ENCODE results near the gene PADI1.
A peak's percentile ranks its signal among the peaks of the same experiment; 100 is the strongest.

The PADI1 gene, protein sequence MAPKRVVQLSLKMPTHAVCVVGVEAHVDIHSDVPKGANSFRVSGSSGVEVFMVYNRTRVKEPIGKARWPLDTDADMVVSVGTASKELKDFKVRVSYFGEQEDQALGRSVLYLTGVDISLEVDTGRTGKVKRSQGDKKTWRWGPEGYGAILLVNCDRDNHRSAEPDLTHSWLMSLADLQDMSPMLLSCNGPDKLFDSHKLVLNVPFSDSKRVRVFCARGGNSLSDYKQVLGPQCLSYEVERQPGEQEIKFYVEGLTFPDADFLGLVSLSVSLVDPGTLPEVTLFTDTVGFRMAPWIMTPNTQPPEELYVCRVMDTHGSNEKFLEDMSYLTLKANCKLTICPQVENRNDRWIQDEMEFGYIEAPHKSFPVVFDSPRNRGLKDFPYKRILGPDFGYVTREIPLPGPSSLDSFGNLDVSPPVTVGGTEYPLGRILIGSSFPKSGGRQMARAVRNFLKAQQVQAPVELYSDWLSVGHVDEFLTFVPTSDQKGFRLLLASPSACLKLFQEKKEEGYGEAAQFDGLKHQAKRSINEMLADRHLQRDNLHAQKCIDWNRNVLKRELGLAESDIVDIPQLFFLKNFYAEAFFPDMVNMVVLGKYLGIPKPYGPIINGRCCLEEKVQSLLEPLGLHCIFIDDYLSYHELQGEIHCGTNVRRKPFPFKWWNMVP
- 0 reads per million in 9 experiments for total RNA-seq

DNA sequence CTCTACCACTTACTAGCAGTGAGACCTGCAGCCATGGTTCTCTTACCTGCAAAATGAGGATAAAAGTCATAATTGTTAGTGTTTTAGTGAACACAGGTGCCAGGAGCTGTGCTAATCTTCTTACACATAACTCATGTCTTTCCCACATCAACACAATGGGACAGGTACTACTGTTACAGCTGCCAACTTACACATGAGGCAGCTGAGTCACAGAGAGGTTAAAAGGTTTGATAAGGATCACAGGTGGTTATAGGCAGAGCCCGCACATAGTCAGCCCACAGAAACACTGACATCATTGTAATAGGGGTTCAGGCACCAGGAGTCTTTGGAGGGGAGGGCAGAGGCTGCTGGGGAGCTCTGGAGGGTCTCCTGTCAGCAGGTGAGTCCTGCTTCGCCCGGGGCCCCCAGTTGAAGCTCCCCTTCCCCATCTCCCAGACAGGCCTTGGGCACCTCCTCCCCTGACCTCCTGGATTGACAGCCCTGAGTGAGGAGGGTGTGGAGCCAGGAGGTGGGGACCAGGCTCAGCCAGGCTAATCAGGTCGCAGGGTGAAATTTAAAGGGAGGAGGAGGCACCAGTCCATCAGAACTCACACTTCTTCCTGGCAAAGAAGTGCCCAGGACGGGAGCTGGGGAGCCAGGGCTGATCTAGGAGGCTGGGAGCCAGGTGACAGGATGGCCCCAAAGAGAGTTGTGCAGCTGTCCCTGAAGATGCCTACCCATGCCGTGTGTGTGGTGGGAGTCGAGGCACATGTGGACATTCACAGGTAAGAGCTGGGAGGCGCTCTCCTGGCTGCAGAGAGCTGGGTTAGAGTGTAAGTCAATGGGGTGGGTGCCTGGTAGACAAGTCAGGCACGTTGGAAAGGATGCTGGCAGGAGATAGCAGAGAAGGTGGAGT lies at the start of gene PADI1:
Gene PADI1 (plus strand): TSS at position 583 of the 895 bp plus-strand sequence. CDS start 90 bp downstream, at position 673.
- Mint-ChIP-seq H3K4me1 (ENCODE audit: low read depth in 2 of 2) (peaks cover 7 to 30% of the 10 kb centered on the region in 2 donors), H3K36me3 (ENCODE audit: insufficient read depth) (no peaks in the 10 kb centered on the region), H3K27me3 (peaks cover 28 to 64% of the 10 kb centered on the region in 2 donors), H3K9me3 (no peaks in the 10 kb centered on the region), H3K4me3 (no peak within 1 kb of the TSS), H3K27ac (no peak within 1 kb of the TSS)
- DNase-seq (no peak), ATAC-seq (replicated peaks) (no peak)

DNA sequence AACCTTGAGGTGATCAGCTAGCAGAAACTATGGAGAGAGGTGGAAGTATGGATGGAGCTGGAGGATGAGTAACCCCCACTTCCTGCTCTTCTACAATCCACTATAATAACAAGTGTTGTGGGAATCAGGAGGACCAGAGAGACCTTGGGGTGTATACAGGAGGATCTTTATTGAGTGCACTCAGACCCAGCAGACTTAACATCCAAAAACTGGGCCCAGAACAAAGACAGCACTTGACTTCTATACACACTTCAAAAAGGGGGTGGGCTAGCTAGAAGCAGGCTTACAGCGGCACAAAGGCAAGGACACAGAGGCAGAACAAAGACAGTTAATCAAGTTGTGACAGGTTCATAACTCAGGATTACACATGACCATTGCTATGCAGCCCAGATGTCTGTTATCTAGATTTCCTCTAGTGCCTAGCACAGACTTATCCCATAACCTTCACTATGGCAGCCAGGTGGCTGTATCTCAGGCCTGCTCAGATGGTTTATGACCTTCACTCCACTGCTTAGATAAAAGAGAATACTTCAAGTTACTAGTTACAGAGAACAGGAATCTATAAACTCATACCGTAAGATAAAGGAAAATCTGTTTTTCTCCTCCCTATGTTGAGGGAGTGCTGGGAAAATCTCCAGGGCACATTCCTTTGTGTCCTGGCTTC lies 49.5 kb upstream of the PADI1 start:
- DNase-seq (no peak), ATAC-seq (replicated peaks) (no peak)
- H3K27me3 Mint-ChIP-seq, result peaks cover 34 to 36% of the 10 kb centered on the region in 2 donors
- no peak overlapping the region for H3K27ac Mint-ChIP-seq
- H3K9me3 Mint-ChIP-seq, result peaks cover 20 to 31% of the 10 kb centered on the region in 2 donors
- H3K36me3 Mint-ChIP-seq (ENCODE audit: insufficient read depth), result no peaks in the 10 kb centered on the region
- no peaks in the 10 kb centered on the region for H3K4me1 Mint-ChIP-seq (ENCODE audit: low read depth in 2 of 2)
- H3K4me3 Mint-ChIP-seq, result no peak overlapping the region

DNA sequence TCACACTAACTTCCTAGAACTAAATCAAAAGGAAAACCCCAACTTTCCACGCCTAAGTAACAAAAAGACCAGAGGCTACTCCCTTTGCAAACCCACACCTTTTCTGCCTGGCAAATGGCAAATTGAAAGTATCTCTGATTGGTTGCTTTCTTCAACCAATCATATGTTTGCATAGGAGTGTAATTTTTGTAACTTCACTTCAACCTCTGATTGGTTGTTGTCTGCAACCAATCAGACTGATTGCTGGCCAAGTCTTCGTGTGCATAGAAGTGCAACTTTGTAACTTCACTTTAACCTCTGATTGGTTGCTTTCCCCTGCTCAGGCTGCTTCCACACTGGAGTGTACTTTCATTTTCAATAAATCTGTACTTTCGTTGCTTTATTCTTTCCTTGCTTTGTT lies 48.8 kb upstream of the PADI1 start:
- H3K4me3 Mint-ChIP-seq, result no peak overlapping the region
- DNase-seq (no peak), ATAC-seq (replicated peaks) (no peak)
- no peaks in the 10 kb centered on the region for H3K4me1 Mint-ChIP-seq (ENCODE audit: low read depth in 2 of 2)
- H3K27ac Mint-ChIP-seq, result no peak overlapping the region
- peaks cover 20 to 29% of the 10 kb centered on the region in 2 donors for H3K9me3 Mint-ChIP-seq
- peaks cover 28 to 32% of the 10 kb centered on the region in 2 donors for H3K27me3 Mint-ChIP-seq
- H3K36me3 Mint-ChIP-seq (ENCODE audit: insufficient read depth), result no peaks in the 10 kb centered on the region

DNA sequence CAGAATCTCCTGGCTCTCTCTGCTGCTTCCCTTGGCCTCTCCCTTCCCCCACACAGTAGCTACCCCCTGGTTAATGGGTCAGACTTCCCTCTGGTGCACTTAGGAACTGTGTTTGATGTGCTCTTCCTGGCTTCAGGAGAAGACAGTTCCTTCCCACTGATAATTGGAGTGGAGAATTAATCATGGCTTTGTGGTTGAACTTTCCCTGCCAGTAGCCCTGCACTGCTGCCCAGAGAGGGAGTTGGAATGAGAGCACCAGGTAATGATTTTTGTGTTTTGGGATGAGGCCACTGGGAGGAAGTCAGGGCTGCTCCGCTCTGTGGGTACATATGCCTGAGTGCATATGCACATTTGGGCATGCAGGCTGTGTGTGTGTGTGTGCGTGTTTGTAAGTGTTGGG lies 46.0 kb upstream of the PADI1 start:
- H3K4me1 Mint-ChIP-seq (ENCODE audit: low read depth in 2 of 2), result no peaks in the 10 kb centered on the region
- H3K27ac Mint-ChIP-seq, result no peak overlapping the region
- ATAC-seq (replicated peaks) (no peak), DNase-seq (no peak)
- H3K36me3 Mint-ChIP-seq (ENCODE audit: insufficient read depth), result no peaks in the 10 kb centered on the region
- no peak overlapping the region for H3K4me3 Mint-ChIP-seq
- H3K9me3 Mint-ChIP-seq, result peaks cover 11 to 15% of the 10 kb centered on the region in 2 donors
- peaks cover 19 to 25% of the 10 kb centered on the region in 2 donors for H3K27me3 Mint-ChIP-seq

DNA sequence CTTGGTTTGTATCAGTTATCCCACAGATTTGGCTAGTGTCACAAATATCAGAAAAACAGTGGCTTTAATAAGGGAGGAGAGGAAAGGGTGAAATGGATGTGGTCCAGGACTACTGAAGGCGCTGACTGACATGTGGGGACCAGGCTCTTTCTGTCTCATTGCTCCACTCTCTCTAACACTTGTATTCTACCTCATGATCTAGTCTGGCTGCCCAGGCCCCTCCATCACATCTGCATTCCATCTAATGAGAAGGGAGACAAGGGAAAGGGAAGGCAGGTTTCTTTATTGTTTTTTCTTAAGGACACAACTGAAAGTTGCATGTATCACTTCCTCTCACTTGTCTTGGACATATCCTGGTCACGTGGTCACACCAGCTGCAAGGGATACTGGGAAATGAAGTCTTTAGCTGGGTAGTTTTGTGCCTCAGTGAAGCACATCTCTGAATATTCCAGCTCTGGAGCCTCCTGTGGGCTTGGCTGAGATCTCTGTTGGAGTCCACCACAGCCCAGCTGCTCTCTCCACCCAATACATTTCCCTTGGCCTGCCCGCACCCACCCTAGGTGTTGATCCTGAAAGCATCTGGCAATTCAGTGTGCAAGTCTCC lies 43.7 kb upstream of the PADI1 start:
- no peak for ATAC-seq (replicated peaks)
- peaks cover 0 to 2% of the 10 kb centered on the region in 2 donors for H3K9me3 Mint-ChIP-seq
- H3K4me1 Mint-ChIP-seq (ENCODE audit: low read depth in 2 of 2), result no peaks in the 10 kb centered on the region
- no peak overlapping the region for H3K4me3 Mint-ChIP-seq
- peaks cover 27 to 32% of the 10 kb centered on the region in 2 donors for H3K27me3 Mint-ChIP-seq
- no peak overlapping the region for H3K27ac Mint-ChIP-seq
- no peaks in the 10 kb centered on the region for H3K36me3 Mint-ChIP-seq (ENCODE audit: insufficient read depth)
- no peak for DNase-seq

DNA sequence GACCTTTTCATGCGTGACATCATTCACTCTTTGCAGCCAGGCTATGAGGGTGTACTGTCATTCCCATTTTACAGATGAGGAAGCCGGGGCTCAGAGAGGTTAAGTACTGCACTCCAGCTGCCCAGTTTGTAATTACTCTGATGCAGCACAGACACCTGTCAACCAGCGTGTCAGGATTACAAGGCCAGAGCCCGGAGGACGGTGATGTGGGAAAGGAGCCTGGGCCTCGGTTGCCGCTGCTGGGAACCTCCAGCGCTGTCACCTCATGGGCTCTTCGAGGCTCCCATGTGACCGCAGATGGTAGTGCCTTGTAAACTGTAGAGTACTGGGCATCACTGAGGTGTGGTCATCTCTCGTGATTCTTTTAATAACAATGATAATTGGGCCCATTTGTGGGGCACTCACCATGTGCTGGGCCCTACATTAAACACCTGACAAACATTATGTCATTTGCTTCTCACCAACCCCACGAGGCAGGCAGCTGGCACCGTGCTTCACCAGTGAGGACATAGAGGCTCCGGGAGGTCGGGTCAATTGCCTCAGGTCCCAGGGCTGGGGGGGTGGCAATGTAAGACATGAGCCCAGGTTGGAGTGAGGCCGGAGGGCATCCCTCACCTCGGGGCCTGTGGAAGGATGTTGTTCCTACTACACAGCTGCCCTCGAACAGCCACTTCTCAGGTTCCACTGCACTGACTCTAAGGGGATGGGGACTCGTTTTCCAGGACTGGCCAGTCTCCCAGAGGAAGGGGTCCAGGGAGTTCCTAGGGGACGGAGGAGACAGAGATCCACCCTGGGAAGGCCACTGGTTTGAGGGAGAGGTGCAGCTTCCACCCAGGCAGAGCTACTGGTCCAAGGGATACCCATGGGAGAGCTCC lies 42.8 kb upstream of the PADI1 start:
- DNase-seq, result no peak
- ATAC-seq (replicated peaks), result no peak
- Mint-ChIP-seq H3K9me3 (no peaks in the 10 kb centered on the region), H3K27me3 (peaks cover 29 to 41% of the 10 kb centered on the region in 2 donors), H3K36me3 (ENCODE audit: insufficient read depth) (no peaks in the 10 kb centered on the region), H3K4me3 (no peak overlapping the region), H3K27ac (no peak overlapping the region), H3K4me1 (ENCODE audit: low read depth in 2 of 2) (no peaks in the 10 kb centered on the region)

DNA sequence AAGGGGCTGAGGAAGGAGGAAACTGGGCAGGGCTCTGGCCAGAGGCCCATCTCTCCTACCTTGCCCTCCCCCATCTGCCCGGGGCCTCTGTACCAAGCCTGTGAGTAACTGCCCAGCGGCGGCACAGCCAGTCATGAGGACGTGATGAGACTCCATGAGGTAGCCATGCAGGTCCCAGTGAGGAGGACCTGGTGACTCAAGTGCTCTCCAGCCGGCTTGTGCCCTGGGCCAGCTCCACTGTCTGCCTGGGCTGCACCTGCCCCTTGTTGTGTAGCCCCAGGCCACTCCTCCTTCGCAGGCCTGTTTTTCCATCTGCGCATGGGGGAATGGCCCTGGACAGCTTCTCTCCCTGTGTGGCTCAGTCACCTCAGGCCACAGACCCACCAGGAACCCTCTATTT lies 42.0 kb upstream of the PADI1 start:
- no peaks in the 10 kb centered on the region for H3K4me1 Mint-ChIP-seq (ENCODE audit: low read depth in 2 of 2)
- no peak overlapping the region for H3K4me3 Mint-ChIP-seq
- no peaks in the 10 kb centered on the region for H3K9me3 Mint-ChIP-seq
- H3K36me3 Mint-ChIP-seq (ENCODE audit: insufficient read depth), result no peaks in the 10 kb centered on the region
- no peak for ATAC-seq (replicated peaks)
- peaks cover 36 to 49% of the 10 kb centered on the region in 2 donors for H3K27me3 Mint-ChIP-seq
- H3K27ac Mint-ChIP-seq, result no peak overlapping the region
- DNase-seq, result no peak

DNA sequence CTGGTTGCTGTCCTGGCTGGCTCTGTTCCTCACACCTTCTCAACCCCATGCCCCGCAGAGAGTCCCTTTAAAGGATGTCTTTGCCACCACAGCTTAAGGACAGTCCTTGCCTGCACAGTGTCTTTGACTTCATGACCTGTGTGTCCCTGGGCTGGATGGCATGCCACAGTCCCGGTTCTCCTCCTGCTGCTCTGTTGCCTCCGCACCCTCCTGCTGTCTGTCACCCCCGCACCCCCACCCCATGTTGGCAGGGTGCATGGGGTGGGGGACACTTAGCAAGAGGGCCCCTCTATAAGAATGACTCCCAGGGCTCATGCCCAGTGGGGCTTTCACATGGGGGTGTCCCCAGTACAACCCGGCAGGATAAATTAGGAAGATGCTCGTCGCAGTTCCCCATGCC lies 41.6 kb upstream of the PADI1 start:
- peak overlapping the region in 1 of 2 donors; percentile 53 for H3K27ac Mint-ChIP-seq

DNA sequence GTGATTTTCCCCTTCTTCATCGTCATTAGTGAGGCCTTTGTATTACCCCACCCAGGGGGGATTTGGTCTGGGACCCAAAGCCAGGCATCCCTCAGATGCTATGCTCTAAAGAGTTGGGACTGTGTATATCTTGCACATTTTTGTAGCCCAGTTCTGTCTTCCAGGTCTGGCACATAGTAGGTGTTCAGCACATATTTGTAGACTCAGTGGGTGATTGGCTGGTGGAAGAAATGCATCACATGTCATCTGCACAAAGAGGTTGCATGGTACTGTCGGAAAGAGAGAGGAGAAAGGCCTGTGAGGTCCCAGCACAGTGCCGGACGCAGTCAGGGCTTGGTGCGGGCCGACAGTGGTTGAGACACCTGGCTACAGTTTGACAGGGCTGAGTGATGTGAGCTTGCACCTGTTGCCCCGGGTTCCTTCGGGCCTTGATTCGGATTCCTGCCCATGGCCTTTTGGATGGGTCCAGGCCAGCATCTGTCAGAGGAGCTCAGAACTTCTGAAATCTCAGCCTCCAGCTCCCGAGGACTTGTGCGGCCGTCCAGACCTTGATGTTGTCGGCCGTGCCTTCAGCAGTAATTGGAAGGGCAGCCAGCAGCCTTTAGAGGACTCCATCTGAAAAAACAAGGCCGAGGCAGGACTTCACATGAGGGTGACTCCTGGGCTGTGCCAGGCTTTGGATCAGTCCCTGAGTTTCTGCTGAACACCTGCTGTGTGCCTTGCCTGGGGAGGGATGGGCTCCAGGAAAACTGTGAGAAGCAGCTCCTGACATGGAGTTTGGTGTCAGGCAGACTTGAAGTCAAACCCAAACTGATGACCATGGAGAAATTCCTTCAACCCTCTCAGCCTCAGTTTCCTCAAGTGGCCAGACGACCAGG lies 40.9 kb upstream of the PADI1 start:
- DNase-seq, result no peak
- Mint-ChIP-seq H3K27me3 (peaks cover 36 to 52% of the 10 kb centered on the region in 2 donors), H3K36me3 (ENCODE audit: insufficient read depth) (no peaks in the 10 kb centered on the region), H3K9me3 (no peaks in the 10 kb centered on the region), H3K27ac (peak overlapping the region in 1 of 2 donors; percentile 53), H3K4me1 (ENCODE audit: low read depth in 2 of 2) (no peaks in the 10 kb centered on the region), H3K4me3 (no peak overlapping the region)
- no peak for ATAC-seq (replicated peaks)

More for the DNA sequence above, 41.6 kb upstream of the PADI1 start:
- no peaks in the 10 kb centered on the region for H3K36me3 Mint-ChIP-seq (ENCODE audit: insufficient read depth)
- H3K4me3 Mint-ChIP-seq, result no peak overlapping the region
- no peaks in the 10 kb centered on the region for H3K9me3 Mint-ChIP-seq
- DNase-seq (no peak), ATAC-seq (replicated peaks) (no peak)
- peaks cover 36 to 52% of the 10 kb centered on the region in 2 donors for H3K27me3 Mint-ChIP-seq
- H3K4me1 Mint-ChIP-seq (ENCODE audit: low read depth in 2 of 2), result no peaks in the 10 kb centered on the region

DNA sequence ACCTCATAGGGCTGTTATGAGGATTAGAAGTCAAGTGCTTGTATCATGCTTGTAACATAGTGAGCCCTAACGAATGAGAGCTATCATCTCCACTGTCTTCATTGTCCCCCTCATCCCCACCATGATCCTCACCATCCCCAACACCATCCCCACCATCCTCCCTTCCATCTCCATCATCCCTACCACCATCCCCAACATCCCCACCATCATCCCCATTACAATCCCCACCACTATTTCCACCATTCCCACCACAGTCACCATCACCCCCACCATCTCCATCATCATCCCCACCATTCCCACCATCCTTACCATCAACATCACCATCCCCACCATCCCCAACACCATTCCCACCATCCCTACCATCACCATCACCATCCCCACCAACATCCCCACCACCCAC lies 39.1 kb upstream of the PADI1 start:
- no peaks in the 10 kb centered on the region for H3K4me1 Mint-ChIP-seq (ENCODE audit: low read depth in 2 of 2)
- no peak overlapping the region for H3K4me3 Mint-ChIP-seq
- H3K27ac Mint-ChIP-seq, result no peak overlapping the region
- DNase-seq, result no peak
- peaks cover 36 to 52% of the 10 kb centered on the region in 2 donors for H3K27me3 Mint-ChIP-seq
- no peaks in the 10 kb centered on the region for H3K36me3 Mint-ChIP-seq (ENCODE audit: insufficient read depth)
- H3K9me3 Mint-ChIP-seq, result no peaks in the 10 kb centered on the region
- ATAC-seq (replicated peaks), result no peak

DNA sequence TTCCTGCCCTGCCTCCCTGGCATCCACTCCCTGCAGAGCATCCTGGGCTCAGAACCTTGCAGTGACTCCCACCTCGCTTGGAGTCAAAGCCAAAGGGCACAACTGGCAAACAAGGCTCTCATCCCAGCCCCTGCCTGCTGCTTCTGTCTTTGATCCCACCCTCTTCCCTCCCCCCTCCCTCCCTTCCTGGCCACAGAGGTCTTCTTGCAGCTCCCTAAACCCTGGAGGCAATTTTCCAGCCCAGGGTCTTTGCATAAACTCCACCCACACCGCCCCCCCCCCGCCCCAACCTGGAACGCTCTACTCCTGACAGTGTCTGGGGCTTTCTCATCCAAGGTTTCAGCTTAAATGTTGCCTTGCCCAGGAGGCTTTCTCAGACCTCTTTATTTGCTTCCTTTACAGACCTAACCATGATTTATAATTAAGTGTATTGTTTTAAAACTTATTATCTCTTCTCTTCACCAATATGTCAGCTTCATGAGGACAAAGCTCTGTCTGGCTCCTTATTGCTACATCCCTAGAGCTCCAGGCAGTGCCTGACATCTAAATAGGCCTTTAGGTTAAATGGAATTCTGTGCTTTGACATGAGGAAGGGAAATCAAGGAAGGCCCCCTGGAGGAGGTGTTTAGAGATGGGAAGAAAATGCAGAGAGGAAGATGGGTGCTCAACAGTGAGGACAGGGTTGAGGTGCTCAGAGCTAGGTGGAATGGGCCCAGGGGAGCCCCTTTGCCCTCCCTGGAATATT lies 37.7 kb upstream of the PADI1 start:
- no peak overlapping the region for H3K27ac Mint-ChIP-seq
- H3K4me1 Mint-ChIP-seq (ENCODE audit: low read depth in 2 of 2), result no peaks in the 10 kb centered on the region
- H3K9me3 Mint-ChIP-seq, result no peaks in the 10 kb centered on the region
- ATAC-seq (replicated peaks) (no peak), DNase-seq (no peak)
- H3K27me3 Mint-ChIP-seq, result peaks cover 36 to 52% of the 10 kb centered on the region in 2 donors
- H3K36me3 Mint-ChIP-seq (ENCODE audit: insufficient read depth), result no peaks in the 10 kb centered on the region
- H3K4me3 Mint-ChIP-seq, result no peak overlapping the region

Measured in effector memory CD8-positive, alpha-beta T cell (primary cell).